ENCODE measurements around the gene ERC2.

The ERC2 gene

DNA sequence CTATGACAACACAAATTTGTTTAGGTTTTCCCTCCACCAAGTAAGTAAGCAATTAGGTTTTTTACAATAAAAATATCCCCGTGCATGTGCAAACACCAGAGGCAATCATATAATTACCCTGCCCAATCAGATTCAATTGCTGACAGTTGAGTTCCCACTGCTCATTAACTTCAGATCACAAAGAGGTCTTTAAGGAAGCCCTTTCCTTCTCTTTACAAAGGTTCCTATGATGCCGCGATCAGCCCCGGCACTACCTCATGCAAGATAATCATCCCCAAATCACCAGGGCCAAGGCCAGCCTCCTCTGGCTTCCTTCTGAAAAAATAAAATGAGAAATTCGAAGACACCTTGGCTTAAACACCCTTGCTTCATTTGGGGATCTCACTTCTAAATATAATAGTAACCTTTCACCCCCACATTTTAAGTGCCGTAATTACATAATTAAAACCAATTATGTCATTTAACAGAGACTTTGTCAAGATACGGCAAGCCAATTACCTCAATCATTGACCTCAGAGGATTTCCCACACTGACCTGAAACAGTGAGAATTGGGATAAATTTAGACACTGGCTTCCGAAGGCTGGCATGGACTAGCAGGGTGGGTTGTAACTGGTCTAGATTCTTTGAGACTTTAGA is 859.8 kb downstream of the ERC2 start:
- Histone ChIP-seq H3K27ac (ENCODE audit: low read depth, low read length) (no peak overlapping the region), H2AFZ (ENCODE audit: low read depth, low read length, severe bottlenecking) (no peak overlapping the region), H3K36me3 (ENCODE audit: low read length) (no peaks in the 10 kb centered on the region)

GRCh38 chr3:55607844-55608243 is 860.4 kb downstream of the ERC2 start:
- no peaks in the 10 kb centered on the region for H3F3A ChIP-seq (ENCODE audit: insufficient read depth)
- H4K20me1 ChIP-seq (ENCODE audit: low read depth, low read length) = no peaks in the 10 kb centered on the region
- no peaks in the 10 kb centered on the region for H3K9me2 ChIP-seq (replicated peaks; ENCODE audit: insufficient read depth, low read length)
- H3K27ac ChIP-seq (ENCODE audit: low read depth, low read length) = no peak overlapping the region
- H3K9ac ChIP-seq (ENCODE audit: low read length) = no peak overlapping the region
- no peaks in the 10 kb centered on the region for H3K9me3 ChIP-seq (ENCODE audit: insufficient read depth, low read length)
- no peaks in the 10 kb centered on the region for H3K36me3 ChIP-seq (ENCODE audit: low read length)
- H3K27me3 ChIP-seq (ENCODE audit: low read length) = no peaks in the 10 kb centered on the region
- no peak overlapping the region for H2AFZ ChIP-seq (ENCODE audit: low read depth, low read length, severe bottlenecking)
- no peaks in the 10 kb centered on the region for H3K79me2 ChIP-seq (ENCODE audit: insufficient read depth, low read length)
- TF ChIP-seq CTCF (IDR thresholded peaks at IDR 0.05; ENCODE audit: insufficient read depth, low read length, poor library complexity, severe bottlenecking) (no peak), EZH2phosphoT487 (conservative IDR thresholded peaks at IDR 0.05; ENCODE audit: low read length) (no peak)
- no peak overlapping the region for H3K4me3 ChIP-seq (ENCODE audit: insufficient read depth, low read length, poor library complexity, severe bottlenecking)
- H3K4me2 ChIP-seq (ENCODE audit: low read depth, low read length, poor library complexity, severe bottlenecking) = no peak overlapping the region

More for the DNA sequence above, 859.8 kb downstream of the ERC2 start:
- Histone ChIP-seq H3K79me2 (ENCODE audit: insufficient read depth, low read length) (no peaks in the 10 kb centered on the region), H3F3A (ENCODE audit: insufficient read depth) (no peaks in the 10 kb centered on the region), H4K20me1 (ENCODE audit: low read depth, low read length) (no peaks in the 10 kb centered on the region), H3K4me3 (ENCODE audit: insufficient read depth, low read length, poor library complexity, severe bottlenecking) (no peak overlapping the region), H3K9ac (ENCODE audit: low read length) (no peak overlapping the region), H3K27me3 (ENCODE audit: low read length) (no peaks in the 10 kb centered on the region), H3K9me3 (ENCODE audit: insufficient read depth, low read length) (no peaks in the 10 kb centered on the region), H3K9me2 (replicated peaks; ENCODE audit: insufficient read depth, low read length) (no peaks in the 10 kb centered on the region), H3K4me2 (ENCODE audit: low read depth, low read length, poor library complexity, severe bottlenecking) (no peak overlapping the region)
- no peak for TF ChIP-seq EZH2phosphoT487 (conservative IDR thresholded peaks at IDR 0.05; ENCODE audit: low read length)

DNA sequence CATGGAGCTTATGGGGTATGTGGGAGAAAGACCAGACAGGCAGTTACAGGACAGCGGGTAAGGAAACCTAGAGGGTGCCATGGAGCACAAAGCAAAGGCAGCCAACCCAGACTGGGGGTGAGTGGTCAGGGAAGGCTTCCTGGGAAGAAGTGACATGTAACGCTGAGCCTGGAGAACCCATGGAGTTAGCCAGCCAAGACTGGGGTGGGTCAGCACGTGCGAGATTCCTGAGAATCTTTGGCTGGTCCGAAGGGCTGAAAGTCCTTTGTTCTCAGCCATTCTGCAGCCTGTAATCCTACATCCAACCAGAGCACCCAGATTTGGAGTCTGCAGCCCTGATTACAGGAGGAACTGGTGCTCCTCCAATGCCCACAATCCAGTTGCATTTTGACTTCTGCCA is 861.1 kb downstream of the ERC2 start:
- TF ChIP-seq CTCF (IDR thresholded peaks at IDR 0.05; ENCODE audit: insufficient read depth, low read length, poor library complexity, severe bottlenecking) = no peak
- no peaks in the 10 kb centered on the region for H3K9me3 ChIP-seq (ENCODE audit: insufficient read depth, low read length)
- H2AFZ ChIP-seq (ENCODE audit: low read depth, low read length, severe bottlenecking) = no peak overlapping the region
- H3K36me3 ChIP-seq (ENCODE audit: low read length) = no peaks in the 10 kb centered on the region
- no peaks in the 10 kb centered on the region for H3F3A ChIP-seq (ENCODE audit: insufficient read depth)
- H4K20me1 ChIP-seq (ENCODE audit: low read depth, low read length) = no peaks in the 10 kb centered on the region
- no peak overlapping the region for H3K4me2 ChIP-seq (ENCODE audit: low read depth, low read length, poor library complexity, severe bottlenecking)
- no peak overlapping the region for H3K4me3 ChIP-seq (ENCODE audit: insufficient read depth, low read length, poor library complexity, severe bottlenecking)
- no peak overlapping the region for H3K27ac ChIP-seq (ENCODE audit: low read depth, low read length)
- H3K79me2 ChIP-seq (ENCODE audit: insufficient read depth, low read length) = no peaks in the 10 kb centered on the region
- H3K27me3 ChIP-seq (ENCODE audit: low read length) = no peaks in the 10 kb centered on the region
- no peak overlapping the region for H3K9ac ChIP-seq (ENCODE audit: low read length)
- H3K9me2 ChIP-seq (replicated peaks; ENCODE audit: insufficient read depth, low read length) = no peaks in the 10 kb centered on the region

DNA sequence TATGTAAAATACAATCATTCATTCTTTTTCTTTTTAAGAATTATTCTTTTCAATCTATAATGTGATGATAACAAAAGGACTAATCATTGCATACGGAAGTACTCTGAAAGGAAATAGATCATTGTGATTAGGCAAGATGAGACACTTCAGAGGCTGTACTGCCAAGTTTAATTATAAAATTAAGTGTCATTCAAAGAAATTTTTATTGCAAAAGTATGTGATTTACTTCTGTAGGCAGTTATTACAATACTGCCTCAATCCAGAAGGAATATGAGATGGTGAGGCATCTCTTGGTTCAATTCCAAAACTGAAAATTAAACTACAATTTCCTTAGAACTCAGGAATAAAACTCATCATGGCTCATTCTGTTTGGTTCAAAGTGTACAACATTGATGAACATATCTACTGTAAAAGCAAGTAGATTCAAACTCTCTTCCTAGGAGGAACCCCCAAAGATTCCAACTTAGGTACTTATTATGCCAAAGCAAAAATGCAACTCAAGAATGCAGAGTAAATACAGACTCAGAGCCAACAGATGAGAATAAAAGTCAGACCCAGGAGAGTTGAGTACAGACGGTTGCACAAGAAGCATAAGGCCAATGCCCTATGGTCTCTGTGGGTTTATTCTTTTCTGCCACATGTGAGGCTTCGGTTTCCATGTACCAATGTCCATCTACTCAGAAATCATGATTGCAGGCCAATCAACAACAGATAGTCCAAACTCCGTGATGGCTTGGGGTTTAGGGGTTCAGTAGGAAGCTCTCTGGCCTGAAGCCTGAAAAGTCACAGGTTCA is 862.6 kb downstream of the ERC2 start:
- H3K9me2 ChIP-seq (replicated peaks; ENCODE audit: insufficient read depth, low read length) = no peaks in the 10 kb centered on the region
- no peak overlapping the region for H3K4me3 ChIP-seq (ENCODE audit: insufficient read depth, low read length, poor library complexity, severe bottlenecking)
- H3F3A ChIP-seq (ENCODE audit: insufficient read depth) = no peaks in the 10 kb centered on the region
- TF ChIP-seq CTCF (IDR thresholded peaks at IDR 0.05; ENCODE audit: insufficient read depth, low read length, poor library complexity, severe bottlenecking) (no peak), EZH2phosphoT487 (conservative IDR thresholded peaks at IDR 0.05; ENCODE audit: low read length) (no peak)
- H3K9ac ChIP-seq (ENCODE audit: low read length) = no peak overlapping the region
- H3K27me3 ChIP-seq (ENCODE audit: low read length) = no peaks in the 10 kb centered on the region
- no peaks in the 10 kb centered on the region for H3K79me2 ChIP-seq (ENCODE audit: insufficient read depth, low read length)
- no peak overlapping the region for H3K4me2 ChIP-seq (ENCODE audit: low read depth, low read length, poor library complexity, severe bottlenecking)
- H3K27ac ChIP-seq (ENCODE audit: low read depth, low read length) = no peak overlapping the region
- H3K9me3 ChIP-seq (ENCODE audit: insufficient read depth, low read length) = no peaks in the 10 kb centered on the region
- no peaks in the 10 kb centered on the region for H3K36me3 ChIP-seq (ENCODE audit: low read length)
- H4K20me1 ChIP-seq (ENCODE audit: low read depth, low read length) = no peaks in the 10 kb centered on the region
- no peak overlapping the region for H2AFZ ChIP-seq (ENCODE audit: low read depth, low read length, severe bottlenecking)

All from SU-DHL-6 (cell line).